ENCODE results near the gene DNER.

The DNER gene

DNA sequence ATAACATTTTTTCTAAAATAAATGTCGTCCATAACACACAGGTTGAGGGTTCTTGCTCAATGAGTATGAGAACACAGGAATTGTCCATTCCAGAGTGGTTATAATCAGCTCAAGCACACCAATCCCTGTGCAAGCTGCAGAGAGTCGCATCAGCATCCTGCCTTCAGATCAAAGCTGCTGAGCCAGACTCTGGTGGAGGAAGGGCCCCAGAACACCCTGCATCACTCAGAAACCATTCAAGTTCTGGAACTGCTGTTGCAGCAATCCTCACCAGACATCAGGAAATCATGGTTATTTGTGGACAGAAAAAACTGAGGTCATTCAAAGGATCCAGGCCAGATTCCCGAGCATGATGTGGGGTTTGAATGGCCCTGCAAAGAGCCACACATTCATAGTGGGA is 44.5 kb downstream of the DNER start:
- DNase-seq (ENCODE audit: low read depth) = no peak

DNA sequence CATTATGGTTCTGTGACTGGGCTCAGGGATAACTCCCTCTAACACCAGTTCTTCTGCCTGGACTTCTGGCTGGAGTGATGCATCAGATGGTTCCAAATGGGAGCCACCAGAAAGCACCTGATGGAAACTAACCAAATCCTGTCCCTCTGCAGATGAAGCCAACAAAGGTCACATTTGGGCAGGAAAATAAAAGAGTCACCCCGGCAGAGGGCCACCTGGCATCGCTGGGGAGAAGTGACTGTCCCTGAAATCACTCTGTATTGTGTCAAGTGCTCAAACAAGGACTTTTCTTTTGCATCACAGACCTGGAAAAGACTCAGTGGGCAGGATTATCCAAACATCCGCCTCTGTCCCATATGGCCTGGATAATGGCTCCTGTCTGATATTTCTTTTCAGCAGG is 47.5 kb downstream of the DNER start:
- DNase-seq (ENCODE audit: low read depth) = no peak

DNA sequence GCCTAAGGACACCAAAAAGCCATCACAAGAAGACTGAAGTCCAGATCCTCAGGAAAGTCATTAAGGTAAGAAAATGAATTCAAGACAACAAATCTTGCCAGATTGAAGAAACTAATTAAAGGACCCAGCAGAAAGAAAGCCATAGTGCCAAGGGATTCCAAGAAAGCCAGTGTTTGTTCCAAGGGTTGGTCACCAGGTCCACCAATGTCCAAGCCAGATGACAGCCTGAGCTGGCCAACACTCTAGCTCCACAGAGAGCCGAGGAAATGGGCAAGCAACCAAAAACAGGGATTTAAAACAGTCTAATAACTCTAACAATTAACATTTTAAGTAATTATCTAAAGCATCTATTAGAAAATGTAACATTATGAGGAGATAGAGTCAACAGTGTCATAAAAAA is 49.2 kb downstream of the DNER start:
- DNase-seq (ENCODE audit: low read depth) = no peak

DNA sequence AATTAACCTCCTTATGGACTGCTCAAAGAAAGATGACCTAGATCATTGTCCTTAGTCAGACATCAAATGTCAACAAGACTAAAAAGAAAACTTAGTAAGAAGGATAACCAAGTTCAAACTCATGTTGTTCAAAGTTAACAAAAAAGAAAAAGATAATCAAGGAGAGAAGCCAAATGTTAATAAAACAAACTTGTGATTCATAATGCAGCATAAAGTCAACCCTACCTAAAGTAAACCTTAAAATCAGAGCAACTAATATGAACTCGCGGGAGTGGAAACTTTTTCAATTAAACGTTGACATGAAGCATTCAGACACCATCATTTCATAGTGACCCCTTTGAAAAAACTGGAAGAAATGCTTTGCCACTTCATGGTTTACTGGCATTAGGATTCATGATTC is 52.9 kb downstream of the DNER start:
- DNase-seq (ENCODE audit: low read depth) = no peak

DNA sequence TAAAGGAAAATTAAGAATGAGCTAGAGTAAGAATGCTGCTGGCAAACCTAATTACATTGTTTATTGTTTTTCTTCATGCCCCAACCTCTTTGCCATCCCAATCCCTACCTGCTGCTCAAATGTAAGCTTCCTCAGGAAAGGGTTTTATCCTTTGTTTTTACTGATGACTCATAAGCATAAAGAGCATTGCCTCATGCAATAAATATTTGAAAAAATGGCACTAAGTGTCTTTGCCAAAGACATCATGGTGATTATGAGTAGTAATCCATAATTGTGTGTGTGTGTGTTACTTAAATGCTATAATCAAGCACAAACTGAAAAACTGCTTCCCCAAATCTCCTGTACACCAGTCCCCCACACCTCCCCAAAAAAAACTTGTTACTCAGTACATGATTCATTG is 53.4 kb downstream of the DNER start:
- DNase-seq (ENCODE audit: low read depth) = no peak

DNA sequence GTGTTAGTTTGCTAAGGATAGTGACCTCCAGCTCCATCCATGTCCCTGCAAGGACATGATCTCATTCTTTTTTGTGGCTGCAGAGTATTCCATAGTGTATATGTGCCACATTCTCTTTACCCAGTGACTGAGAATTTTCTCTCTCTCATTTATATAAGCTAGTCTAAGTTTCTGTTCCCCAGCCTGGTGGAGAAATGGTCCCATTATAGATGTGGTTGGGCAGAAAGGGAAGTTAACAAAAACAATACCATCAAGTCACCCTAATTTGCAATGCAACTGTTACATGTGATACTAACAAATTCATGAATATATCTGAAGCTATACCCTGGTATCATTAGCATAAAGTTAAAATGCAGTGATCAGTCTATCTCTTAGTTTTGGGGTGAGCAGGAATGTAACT is 54.0 kb downstream of the DNER start:
- no peak for DNase-seq (ENCODE audit: low read depth)

DNA sequence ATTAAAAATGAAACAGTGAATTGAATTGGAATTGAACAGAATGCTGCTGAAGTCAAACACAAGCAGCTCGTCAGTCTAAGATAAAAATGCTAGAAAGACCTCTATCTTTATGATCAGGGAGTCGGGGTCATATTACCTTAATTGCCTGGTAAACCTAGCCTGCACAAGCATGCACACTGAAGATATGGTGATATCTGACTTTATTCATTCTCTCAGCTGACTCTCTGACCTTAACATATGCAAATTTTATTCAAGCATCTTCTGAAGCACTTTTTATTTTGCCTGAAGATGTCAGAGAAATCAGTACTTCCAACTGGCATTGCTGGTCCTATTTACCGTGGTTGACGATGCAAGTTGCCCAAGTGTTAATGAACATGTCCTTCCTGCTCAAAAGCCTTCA is 56.4 kb downstream of the DNER start:
- DNase-seq (ENCODE audit: low read depth) = no peak

DNA sequence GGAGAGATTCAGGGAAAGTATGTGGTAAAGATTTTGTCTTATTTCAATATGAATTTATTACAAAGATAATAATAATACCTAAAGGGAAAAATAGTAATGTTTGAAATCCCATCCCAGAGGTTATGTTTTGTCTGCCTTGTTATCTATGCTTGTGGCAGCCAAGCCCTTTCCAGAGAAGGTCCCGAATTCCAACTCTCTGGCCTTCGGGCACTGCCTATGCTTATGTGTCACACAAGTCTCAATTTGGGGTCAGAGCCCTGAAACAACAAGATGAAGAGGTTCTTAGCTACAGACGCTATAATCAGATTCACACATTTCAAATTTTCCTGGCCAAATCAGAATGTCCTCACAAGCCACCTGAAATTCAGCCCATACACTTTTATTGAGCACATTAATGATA is 59.9 kb downstream of the DNER start:
- DNase-seq (ENCODE audit: low read depth) = no peak

DNA sequence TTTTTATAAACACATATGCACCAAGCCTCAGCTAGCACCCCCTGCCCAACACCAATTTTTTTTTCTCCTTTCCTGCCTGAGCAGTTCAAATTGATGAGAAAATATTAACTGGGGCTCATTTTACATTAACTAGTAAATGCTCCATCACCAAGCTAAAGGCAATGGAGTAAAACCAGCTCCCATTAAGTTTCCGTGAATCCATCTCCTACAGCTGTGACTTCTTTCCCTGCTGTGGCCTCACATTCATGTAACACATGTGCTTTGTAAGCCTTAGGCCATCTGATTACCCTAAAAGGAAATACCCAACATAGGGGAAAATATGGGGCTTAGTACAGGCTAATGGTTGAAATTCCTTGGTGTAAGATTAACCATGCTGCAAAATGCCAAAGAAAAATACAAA is 60.8 kb downstream of the DNER start:
- DNase-seq (ENCODE audit: low read depth) = no peak

DNA sequence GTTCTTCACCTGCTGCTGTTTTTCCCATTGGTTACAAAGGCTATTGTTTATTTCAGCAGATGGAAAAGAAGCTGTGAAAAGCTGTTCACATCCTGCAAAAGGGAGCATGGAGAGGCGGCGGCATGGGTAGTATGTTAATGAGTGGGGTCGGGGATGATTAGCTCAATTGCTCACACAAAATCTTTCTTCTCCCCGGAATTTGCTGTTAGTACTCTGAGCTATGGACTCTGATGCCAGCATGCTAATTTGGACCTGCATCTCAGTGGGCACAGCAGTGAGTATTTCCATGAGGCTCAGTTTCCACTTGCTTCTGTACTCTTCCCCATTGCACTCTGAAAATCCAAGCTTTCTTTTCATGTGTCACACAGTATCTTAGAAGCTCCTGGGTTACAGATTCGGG is 61.6 kb downstream of the DNER start:
- DNase-seq (ENCODE audit: low read depth) = no peak

DNA sequence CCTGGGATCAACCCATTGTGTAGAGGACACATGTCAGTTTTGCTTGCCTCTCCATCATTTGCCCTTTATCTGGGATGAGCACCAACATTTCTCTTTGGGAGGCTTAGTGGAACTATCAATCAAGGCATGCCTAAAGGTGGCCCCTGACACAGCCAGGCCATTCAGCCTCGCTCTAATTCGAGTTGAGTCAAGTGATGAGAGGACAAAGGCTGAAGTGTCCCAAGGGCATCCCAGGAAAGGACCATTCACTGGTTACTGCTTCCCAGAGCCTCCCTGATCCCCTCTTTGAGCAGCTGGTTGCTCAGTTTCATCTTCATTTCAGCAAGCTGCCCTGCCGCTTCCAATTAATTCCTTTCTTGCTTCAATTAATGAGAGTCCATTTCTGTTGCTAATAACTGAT is 63.5 kb downstream of the DNER start:
- no peak for DNase-seq (ENCODE audit: low read depth)

DNA sequence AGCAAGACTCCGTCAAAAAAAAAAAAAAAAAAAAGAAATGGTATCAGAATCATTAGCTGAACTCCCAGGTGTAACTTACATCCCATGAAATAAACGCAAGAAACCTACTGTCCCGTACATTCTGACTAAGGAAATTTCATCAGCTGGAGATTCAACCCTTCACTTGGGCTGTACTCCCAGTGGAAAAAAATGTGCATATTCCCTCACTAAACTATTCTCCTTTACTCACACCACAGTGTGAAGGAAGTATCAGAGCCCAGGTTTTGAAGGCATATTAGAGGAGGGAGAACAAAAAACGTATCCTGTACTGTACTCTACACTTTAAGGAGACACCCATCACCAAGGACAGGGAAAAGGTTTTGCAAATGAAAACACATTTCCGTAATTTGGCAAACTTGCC is 64.3 kb downstream of the DNER start:
- DNase-seq (ENCODE audit: low read depth) = no peak

DNA sequence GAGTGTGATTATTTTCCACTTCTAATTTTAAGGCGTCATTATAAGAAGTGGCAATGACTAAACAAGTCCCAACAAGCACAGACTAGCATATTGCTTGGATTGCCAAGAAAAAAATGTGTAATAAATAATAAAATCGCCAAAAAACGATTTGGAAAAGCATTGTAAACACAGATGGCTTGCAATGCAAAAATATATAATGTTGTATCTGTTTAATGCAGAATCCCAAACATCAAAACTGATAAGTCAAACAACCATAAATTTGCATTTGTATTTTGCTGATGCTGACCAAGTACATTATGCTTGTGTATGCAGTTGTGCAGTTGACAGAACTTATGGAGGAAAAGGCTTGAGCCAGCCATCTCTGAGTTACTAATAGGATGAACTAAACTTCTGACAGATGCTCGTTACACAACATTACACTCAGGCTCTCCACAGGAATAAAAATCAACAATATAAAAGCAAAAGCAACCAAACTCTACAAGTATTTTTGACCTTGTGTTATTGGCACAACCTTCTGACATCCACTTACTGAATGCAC is 68.1 kb downstream of the DNER start:
- DNase-seq (ENCODE audit: low read depth) = no peak

DNA sequence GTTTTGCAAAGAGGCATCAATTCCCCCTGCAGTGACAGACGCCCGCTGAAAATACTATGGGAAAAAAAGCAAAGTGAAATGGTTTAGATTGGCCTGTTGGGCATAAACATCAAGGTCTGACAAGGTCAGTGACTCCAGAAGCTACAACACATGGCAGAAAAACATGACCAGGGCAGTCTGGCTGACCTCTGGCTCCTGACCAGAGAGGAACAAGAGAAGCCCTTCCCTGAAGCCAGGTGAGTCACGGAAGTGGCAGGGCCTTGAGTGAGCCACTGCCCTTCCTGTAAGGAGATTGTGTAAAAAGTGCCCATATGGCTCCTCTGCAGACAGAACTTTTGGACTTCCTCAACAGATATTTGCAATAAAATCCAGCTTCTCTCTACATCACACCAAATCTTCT is 72.0 kb downstream of the DNER start:
- DNase-seq (ENCODE audit: low read depth) = no peak

DNA sequence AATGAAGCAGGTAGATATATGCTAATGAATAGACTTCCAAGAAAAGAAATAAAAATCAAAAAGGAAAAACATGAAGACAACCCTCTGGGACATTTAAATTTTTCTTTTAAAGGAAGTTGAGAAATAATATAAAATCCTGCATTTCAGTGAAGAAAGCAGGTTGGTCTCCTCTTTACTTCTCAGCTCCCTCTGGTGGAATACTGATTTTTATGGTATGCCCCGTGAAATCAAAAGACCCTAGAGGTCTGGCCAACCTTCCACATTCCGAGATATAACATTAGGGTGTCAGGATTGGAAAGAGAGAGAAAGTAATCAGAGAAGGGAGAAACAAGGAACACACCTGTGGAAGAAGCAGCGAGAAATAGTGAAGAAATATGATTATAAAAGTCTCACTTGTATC is 72.7 kb downstream of the DNER start:
- no peak for DNase-seq (ENCODE audit: low read depth)

DNA sequence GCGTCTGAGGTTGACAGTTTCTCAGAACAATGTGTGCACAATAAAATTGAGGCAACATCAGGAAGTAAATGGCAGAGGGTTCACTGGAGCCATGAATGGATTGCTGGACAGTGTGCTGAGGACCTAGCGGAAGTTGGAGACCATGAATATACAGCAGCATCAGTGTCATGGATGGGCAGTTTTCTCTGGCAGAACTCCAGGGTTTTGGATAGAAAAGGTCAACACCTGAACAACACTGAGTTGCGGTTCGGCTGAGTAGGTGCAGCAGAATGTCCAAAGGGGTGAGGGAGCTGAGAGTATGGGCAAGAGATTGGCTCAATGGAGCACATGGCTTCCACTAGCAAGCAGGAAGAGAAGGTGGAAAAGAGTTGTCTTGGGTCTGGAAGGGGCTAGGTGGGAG is 73.7 kb downstream of the DNER start:
- DNase-seq (ENCODE audit: low read depth) = no peak

DNA sequence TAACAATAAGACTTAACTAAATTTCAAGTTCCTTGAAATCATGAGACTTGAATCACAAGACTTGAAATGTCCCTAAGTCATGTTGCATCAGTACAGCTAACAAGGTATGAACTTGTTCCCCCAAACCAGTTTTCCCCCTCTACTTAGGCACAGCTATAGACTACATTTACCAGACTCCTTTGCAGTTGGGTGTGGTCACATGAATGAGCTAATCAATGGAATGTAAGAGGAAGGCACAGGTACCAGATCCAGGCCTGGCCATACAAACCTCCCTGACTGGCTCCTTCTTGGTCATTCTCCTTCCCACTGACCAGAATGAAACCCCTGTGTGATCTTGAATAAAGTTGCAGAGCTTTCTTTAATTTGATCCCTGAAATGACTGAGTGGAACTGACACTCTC is 77.8 kb downstream of the DNER start:
- no peak for DNase-seq (ENCODE audit: low read depth)

DNA sequence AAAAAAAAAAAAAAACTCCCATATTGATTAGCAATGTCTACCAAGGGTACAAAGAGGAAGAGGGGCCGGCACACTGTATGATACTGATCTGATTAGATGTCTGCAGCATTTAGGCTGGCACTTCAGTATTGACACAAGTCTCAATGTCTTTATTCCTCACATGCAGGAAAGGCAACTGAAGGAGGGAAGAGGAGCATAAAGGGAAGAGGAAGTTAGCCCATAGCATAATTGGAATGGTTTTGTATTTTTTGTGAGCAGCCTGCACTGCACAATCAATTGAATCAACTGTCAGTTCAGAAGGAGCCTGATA is 79.0 kb downstream of the DNER start:
- DNase-seq (ENCODE audit: low read depth) = no peak

DNA sequence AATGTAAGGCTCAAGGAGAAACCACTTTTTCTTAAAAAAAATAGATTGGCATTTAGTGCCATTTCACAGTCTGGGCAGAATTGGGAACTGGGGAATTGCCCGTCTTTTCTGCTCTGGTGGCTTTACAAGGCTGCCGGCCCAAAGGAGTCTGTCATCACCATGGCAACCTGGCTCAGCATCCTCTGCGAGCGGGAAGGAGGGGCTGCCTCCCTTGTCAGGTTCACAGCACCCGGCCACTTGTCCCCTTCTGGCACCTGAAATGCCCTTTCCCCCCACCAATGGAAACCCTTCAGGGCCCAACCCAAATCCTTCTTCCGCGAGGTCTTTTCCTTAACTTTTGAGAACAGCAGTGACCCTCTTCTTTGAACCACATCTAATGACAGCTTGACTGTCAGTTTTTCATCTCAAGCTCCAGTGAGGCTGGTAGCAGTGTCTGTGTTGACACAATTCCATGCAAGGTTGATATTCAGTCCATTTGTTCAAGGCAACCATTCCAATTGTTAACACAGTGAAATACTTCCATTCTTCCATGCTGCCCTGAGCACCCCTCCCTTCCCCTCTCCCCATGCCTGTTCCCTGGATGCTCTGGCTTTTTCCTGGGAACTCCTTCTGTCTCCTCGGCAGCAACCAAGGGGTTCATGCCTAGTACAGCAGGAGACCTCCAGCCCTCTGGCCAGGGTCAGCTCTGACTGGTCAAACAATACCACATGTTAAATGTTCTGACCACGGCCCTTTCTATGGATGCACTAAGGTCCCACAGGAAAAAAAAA is 79.6 kb downstream of the DNER start:
- DNase-seq (ENCODE audit: low read depth) = no peak

DNA sequence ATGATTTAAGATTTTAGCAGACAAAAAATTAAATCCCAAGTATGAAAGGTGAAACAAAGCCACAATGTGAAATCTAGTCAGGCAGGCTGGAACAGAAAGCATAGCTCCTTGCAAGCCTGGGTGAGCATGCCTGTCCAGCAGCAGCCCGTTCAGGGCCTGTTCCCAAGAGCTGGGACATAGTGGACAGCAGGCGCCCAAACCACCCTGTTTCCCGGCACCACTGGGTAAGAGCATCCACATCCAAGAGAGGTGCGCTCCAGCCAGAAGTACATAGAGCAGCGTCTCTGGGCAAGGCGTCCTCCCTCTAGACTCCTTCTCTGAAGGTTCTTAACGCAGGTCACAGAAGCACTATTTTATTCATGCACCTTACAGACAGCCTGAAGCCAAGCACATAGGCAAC is 80.8 kb downstream of the DNER start:
- DNase-seq (ENCODE audit: low read depth) = no peak

DNA sequence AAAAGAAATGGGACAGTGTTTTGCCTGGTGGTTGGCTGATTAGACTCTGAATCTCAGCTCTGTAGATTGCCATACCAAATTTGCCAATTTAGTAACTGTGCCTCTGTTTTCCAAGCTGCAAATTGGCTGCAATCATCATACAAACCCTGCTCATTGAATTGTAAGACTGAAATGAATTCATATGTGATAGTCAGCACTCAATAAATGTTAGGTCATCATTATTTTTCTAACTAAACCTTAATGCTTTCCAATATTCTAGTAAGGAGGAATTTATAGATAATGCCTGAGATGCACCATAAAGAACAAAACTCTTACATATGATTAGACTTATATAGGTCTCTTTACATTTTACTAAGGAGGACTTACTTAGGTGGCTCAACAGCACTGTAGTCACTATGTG is 85.3 kb downstream of the DNER start:
- no peak for DNase-seq (ENCODE audit: low read depth)

DNA sequence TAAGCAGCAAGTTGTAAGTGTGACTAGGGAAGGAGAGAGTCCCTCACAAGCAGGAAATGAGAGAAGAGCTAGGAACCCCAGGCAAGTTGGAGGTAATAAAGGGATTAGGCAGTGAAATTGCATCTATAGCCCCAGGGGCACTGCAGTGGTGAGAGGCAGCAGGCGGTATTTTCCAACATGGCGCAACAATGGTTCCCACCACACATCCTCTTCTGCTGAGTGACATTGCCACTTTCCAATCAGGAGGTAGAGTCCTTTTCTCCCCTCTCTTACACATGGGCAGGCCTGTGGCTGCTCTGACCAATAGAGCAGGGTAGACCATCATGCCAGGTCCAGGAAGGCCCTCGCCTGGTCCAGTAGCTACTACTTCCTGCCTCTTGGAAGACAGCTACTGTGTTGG is 86.6 kb downstream of the DNER start:
- no peak for DNase-seq (ENCODE audit: low read depth)

DNA sequence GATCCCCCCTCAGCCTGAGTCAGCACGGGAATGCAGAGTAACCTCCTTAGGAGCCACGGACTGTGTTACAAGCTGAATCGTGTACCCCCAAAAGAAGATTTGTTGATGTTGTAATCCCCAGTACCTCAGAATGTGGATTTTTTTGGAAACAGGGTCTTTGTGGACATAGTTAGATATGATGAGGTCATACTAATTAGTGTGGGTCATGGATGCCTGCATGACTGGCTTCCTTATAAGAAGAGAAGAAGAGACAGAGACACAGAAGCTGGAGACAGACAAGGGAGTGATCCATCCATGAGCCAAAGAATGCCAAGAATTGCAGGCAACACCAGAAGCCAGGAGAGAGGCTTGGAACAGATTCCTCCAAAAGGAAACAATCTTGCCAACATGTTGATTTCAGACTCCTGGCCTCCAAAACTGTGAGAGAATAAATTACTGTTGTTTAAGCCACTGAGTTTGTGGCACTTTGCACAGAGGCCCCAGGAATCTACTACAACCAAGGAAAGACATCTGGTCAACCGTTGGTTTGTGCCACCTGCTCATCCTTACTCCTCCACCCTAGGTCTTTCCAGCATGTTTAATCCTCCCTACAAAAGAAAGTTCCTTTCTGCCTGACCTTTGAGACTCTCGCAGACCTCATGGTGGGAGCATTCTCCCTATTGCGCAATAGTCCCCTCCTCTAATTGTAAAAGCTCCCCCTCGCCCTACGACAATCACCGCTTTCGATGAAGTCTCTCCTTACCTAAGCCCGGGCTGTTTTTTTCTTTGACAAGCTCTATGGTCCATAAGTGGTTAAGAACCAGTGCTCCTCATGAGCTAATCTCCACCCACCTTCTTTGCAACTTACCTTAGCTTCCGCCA is 91.6 kb downstream of the DNER start:
- no peak for DNase-seq (ENCODE audit: low read depth)

DNA sequence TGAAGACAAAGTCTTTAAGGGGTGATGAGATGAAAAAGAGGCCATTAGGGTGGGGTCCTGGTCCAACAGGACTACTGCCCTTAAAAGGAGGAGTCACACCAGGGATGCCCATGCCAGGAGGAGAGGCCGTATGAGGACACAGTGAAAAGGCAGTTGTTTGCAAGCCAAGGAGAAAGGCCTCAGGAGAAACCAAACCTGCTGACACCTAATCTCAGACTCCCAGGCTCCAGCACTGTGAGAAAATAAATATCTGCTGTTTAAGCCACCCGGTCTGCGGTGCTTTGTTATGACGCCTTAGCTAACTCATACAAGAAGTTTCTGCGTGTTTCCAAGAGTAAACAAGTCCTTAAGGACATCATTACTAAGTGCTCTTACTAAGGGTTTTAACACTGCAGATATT is 93.6 kb downstream of the DNER start:
- no peak for DNase-seq (ENCODE audit: low read depth)
